IPS-20b (cell line): ENCODE data around the gene LIAS.
"Not testable (repeated sequence)": the region's sequence is repeated elsewhere in the genome, so short reads cannot be mapped to it uniquely, and the experiment has no call there.

Source experiments
- H3K27ac ChIP-seq: one replicate; pipeline ENCODE4 v1.5.1; 2013; ENCODE audit warnings: low read length
- H3K27me3 ChIP-seq: 2 replicates; pipeline ENCODE4 v1.6.1; 2013; ENCODE audit warnings: mild to moderate bottlenecking, low read length, inconsistent platforms; ENCODE audit not compliant: insufficient read depth
- H3K36me3 ChIP-seq: 2 replicates; pipeline ENCODE4 v1.6.1; 2013; ENCODE audit warnings: low read depth, mild to moderate bottlenecking, inconsistent platforms, low read length, moderate library complexity; ENCODE audit not compliant: insufficient read depth
- H3K4me1 ChIP-seq: 2 replicates; pipeline ENCODE4 v1.6.1; 2013; ENCODE audit warnings: mild to moderate bottlenecking, control low read depth, inconsistent platforms, low read length, moderate library complexity; ENCODE audit not compliant: insufficient read depth
- H3K4me3 ChIP-seq: 2 replicates; pipeline ENCODE4 v1.5.1; 2013; ENCODE audit warnings: mild to moderate bottlenecking, low read length, inconsistent platforms
- H3K9ac ChIP-seq: 2 replicates; pipeline ENCODE4 v1.6.1; 2013; ENCODE audit warnings: low read depth, mild to moderate bottlenecking, inconsistent platforms, low read length, moderate library complexity
- H3K9me3 ChIP-seq: 2 replicates; pipeline ENCODE4 v1.6.1; 2013; ENCODE audit warnings: mild to moderate bottlenecking, low read depth, low read length, inconsistent platforms; ENCODE audit not compliant: insufficient read depth

The LIAS gene

DNA sequence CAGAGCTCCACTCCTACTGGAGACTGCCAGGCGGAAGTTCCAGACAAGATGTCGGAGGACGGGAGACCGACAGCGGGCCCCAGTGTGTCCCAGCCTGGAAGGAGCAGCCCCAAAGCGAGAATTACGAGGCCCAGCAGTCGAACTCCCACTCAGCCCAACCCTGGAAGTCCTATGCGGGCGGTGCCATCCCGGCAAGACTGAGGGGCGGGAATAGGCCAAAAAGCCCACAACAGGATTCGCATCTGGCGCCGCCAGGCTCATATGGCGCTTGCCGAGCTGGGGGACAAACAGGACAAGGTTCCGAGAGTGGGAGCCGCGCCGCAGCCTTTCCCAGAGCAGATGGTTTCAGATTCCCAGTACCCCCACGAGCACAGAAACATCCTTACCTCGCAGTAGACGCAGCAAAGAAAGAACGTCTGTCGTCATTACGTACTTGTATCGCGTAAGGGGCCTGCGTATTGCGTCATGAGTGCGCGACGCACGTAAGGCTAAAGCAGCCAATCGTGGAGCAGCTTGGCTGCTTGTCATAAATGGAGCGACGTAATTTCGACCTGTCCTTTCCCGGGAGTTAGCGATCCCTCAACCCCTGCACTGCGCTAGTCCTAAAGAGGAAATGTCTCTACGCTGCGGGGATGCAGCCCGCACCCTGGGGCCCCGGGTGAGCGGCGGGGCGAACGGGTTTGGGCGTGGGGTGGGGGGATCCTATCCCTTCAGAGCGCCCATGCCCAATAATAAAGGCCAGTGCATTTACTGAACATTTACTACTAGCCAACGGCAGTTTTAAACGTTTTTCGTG, at the start of gene LIAS, which contains the start of gene RPL9:
TSS of gene LIAS (plus strand) at position 552 of the 796 bp plus-strand sequence. CDS start at position 614, 62 bp downstream.
TSS of gene RPL9 (minus strand) at position 418 of the 796 bp plus-strand sequence. CDS start 483 bp downstream, outside the sequence.
- Histone ChIP-seq H3K4me1 (peaks cover 10% of the 10 kb centered on the region; the same call in 1 of the 2 replicates), H3K9me3 (no peaks in the 10 kb centered on the region), H3K36me3 (peaks cover 74% of the 10 kb centered on the region)

GRCh38 chr4:39410415-39410814, 48.4 kb upstream of the LIAS start:
- Histone ChIP-seq H3K27ac (no peak overlapping the region), H3K36me3 (no peaks in the 10 kb centered on the region), H3K4me3 (no peak overlapping the region), H3K9ac (no peak overlapping the region), H3K4me1 (no peaks in the 10 kb centered on the region), H3K9me3 (no peaks in the 10 kb centered on the region), H3K27me3 (no peaks in the 10 kb centered on the region)

More for the DNA sequence above, at the start of gene LIAS, which contains the start of gene RPL9:
- Histone ChIP-seq H3K4me3 (peak within 1 kb of the TSS; percentile 98), H3K9ac (peak within 1 kb of the TSS; percentile 99), H3K27me3 (no peaks in the 10 kb centered on the region), H3K27ac (peak within 1 kb of the TSS; percentile 91)

- not testable (repeated sequence) for H3K36me3 ChIP-seq, H3K4me1 ChIP-seq, H3K4me3 ChIP-seq, H3K27me3 ChIP-seq, H3K27ac ChIP-seq, H3K9me3 ChIP-seq, H3K9ac ChIP-seq
Measured at GRCh38 chr4:39411561-39411960, 47.3 kb upstream of the LIAS start.

DNA sequence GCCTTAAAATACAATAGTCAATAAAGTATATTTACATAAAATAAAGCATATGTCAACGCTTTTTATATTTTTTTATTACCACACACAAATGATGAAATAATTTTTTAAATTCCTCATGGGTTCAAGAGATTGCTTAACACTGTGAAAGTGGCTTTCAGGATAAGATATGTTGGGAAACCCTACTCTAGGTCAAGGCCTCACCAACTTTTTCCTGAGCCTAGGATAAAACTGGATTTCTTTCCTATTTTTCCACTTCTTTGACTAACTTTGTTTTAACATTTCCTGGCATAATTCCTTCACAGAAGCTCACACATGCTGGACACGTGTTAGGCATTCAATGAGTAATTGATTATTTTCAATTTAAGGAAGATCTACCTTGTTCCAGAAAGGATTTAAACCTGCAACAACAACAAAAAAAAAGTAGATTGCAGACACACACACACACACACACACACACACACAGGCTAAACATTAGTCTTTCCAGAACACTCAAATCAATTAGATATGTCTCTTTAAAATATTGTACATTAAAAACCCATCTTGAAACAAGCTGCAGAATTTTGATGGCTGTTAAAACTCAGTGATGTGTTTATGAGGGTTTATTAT, 43.1 kb upstream of the LIAS start:
- H3K4me1 ChIP-seq, result no peaks in the 10 kb centered on the region
- H3K9ac ChIP-seq, result no peak overlapping the region
- no peak overlapping the region for H3K4me3 ChIP-seq
- no peaks in the 10 kb centered on the region for H3K9me3 ChIP-seq
- no peak overlapping the region for H3K27ac ChIP-seq
- H3K27me3 ChIP-seq, result no peaks in the 10 kb centered on the region
- H3K36me3 ChIP-seq, result no peaks in the 10 kb centered on the region

DNA sequence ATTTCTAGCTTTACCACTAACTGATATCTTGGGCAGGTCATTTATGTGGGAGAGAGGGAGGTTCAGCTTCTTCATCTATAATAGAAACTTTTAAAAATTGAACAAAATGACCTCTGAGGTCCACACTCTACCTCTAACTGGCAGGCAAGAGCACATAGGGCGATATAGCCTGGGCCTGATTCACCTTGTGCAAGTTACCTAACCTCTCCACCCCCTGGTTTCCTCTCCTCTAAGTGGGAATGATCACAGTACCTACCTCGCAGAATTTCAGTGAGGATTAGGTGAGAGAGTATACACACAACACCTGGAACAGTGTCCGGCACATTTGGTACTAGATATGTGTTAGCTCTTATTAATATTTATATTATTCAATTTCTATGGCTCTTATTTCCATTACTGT, 36.6 kb upstream of the LIAS start:
- Histone ChIP-seq H3K4me3 (no peak overlapping the region), H3K27me3 (no peaks in the 10 kb centered on the region), H3K9me3 (no peaks in the 10 kb centered on the region), H3K36me3 (no peaks in the 10 kb centered on the region), H3K4me1 (no peaks in the 10 kb centered on the region), H3K27ac (no peak overlapping the region), H3K9ac (no peak overlapping the region)

- H3K9me3 ChIP-seq, H3K27me3 ChIP-seq, H3K4me3 ChIP-seq, H3K27ac ChIP-seq, H3K4me1 ChIP-seq, H3K9ac ChIP-seq, H3K36me3 ChIP-seq: not testable (repeated sequence)
Measured at GRCh38 chr4:39425297-39425696, 33.6 kb upstream of the LIAS start.

DNA sequence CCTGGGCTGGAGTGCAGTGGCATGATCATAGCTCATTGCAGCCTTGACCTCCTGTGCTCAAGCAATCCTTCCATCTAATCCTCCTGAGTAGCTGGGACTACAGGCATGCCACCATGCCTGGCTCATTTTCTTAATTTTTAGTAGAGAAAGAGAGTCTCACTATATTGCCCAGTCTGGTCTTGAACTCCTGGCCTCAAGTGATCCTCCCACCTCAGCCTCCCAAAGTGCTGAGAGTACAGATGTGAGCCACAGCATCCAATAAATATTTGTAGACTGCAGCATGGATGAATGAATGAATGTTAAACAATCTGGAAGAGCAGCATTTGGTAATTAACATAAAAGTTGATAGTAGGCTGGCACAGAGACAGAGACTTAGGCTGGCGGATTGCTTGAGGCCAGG, 32.1 kb upstream of the LIAS start:
- Histone ChIP-seq H3K9ac (no peak overlapping the region), H3K27me3 (no peaks in the 10 kb centered on the region), H3K9me3 (no peaks in the 10 kb centered on the region), H3K36me3 (no peaks in the 10 kb centered on the region), H3K4me3 (no peak overlapping the region), H3K27ac (no peak overlapping the region), H3K4me1 (no peaks in the 10 kb centered on the region)

DNA sequence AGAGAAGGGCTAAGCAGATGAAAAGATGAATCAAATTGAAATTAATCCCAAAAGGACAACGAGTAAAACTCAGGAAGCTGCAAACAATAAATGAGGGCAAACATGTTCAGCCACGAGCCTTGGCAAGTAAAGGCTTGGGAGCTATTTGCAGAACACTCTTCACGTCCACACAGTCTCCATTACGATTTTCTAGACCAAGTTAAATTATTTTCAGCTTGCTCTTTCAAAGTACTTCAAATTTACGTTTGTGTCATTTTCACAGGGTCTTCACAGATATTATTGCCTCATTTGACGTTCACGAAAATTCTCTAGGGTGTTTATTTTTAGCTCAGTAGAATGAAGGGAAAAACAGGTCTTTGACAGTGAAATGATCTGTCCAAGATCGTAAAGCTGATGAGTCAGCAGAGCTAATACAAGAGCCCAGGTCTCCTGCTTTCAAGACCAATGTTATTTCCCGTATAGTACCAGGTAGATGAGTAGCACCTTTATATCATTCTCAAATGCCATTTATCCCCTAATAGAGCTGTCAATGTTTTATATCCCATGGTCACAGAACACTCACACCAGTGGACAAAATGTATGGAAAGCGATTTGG, 31.2 kb upstream of the LIAS start:
- Histone ChIP-seq H3K9me3 (no peaks in the 10 kb centered on the region), H3K27me3 (no peaks in the 10 kb centered on the region), H3K27ac (no peak overlapping the region), H3K9ac (no peak overlapping the region), H3K4me1 (no peaks in the 10 kb centered on the region), H3K4me3 (no peak overlapping the region), H3K36me3 (no peaks in the 10 kb centered on the region)

GRCh38 chr4:39429476-39430334, 29.2 kb upstream of the LIAS start:
- Histone ChIP-seq H3K9me3 (no peaks in the 10 kb centered on the region), H3K36me3 (no peaks in the 10 kb centered on the region), H3K27me3 (no peaks in the 10 kb centered on the region), H3K4me3 (no peak overlapping the region), H3K4me1 (no peaks in the 10 kb centered on the region), H3K9ac (no peak overlapping the region), H3K27ac (no peak overlapping the region)

- Histone ChIP-seq H3K36me3 (no peaks in the 10 kb centered on the region), H3K27ac (no peak overlapping the region), H3K27me3 (no peaks in the 10 kb centered on the region), H3K4me1 (no peaks in the 10 kb centered on the region), H3K4me3 (no peak overlapping the region), H3K9me3 (no peaks in the 10 kb centered on the region), H3K9ac (no peak overlapping the region)
Measured at GRCh38 chr4:39433878-39434492, 24.9 kb upstream of the LIAS start.
